ENCODE data around the gene PDCD11. TPM values are rescaled to one million over a fixed set of nuclear protein-coding genes. Genes with fewer than 3 reads are reported as not detected.

Gene PDCD11
- total and polyA plus RNA-seq, 2 of the 8 experiments (the other 6 are each of a cell fraction or from before 2014, with no cell fraction given) = 18.1 to 79.1 TPM

- no peak for TF ChIP-seq YY1 (IDR thresholded peaks at IDR 0.05; ENCODE audit: low read depth, low read length)
- no peak for TF ChIP-seq CBX5 (IDR thresholded peaks at IDR 0.05; ENCODE audit: low read depth, low read length)
- no peak for TF ChIP-seq SAP30 (IDR thresholded peaks at IDR 0.05; ENCODE audit: insufficient read depth, insufficient replicate concordance, low read length)
Measured at GRCh38 chr10:103397191-103397825, 882 bp downstream of the PDCD11 start (continued).
